Mesenteric fat pad (tissue), 1 donor: ENCODE results near the gene NFIB. TPM values are rescaled to one million over a fixed set of nuclear protein-coding genes. Genes with fewer than 3 reads are reported as not detected.

Source experiments
- DNase-seq: peaks from one replicate; pipeline ENCODE4 v3.0.0-alpha.2; 2020; ENCODE audit warnings: low spot score
- total RNA-seq: library from RNA; stranded (reverse); fragmentation: NEBNext Ultra II Directional; extraction: Animal tissue kit (Norgen Biotek cat#: 25700); gene quantifications from one replicate; pipeline ENCODE4 v1.2.1, GENCODE V29; 2021
- donor health status: DM: yes; HTN: yes; CAD: no.

NFIB gene
- total RNA-seq, 1 donor from 2014 or later: 143 TPM

DNA sequence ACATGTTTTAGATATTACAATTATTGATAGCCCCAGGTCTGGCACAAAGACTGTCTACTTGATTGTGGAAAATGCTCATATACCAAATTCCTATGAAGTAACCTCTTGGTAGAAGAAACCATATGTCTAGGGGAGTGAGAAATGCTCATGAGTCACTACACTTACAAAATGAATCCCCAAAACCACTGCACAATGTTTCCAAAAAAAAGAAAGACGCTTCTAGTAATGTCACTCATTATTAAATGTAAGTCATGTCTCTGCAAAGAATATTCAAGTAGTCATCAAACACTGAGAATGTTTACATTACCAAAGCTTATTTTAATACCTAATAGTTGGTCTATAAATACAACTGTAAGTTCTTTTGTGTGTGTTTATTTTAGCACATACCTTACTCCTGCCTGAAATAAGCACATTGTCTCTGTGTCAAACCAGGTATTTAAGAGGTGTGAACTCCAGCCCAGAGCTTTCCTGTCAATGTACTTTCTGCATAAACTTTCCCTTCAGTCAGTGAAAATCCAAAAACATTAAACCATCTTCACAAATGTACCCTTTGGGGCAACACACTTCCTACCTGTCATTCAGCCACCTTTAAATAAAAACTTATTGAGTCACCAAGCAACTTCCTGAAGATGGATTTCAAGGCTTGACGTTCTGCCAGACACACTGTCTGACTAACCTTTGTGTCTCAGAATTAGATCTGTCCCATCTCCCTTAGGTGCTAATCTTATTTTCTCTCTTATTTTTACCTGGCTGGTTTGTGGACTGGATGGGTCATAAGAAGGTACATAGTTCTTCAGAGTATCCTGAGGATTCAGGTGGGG lies 194.0 kb downstream of the NFIB start:
- no peak for DNase-seq

DNA sequence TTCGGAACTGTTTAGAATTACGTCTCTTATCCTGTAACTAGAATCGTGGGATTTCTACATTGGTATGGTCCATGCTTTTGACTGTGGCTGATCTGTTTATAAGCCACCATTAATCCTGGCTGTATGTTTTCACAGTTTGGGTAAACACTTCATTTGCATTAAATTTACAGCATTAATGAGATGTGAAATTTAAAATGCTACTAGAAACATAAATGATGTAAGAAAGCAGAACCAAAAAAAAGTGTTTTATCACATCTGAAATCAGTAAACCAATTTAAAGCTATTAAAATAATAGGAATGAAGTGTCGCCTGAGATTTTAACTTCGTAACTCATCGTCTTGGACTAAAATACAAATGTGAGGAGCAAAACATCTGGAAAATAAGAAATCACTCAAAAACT lies 201.7 kb downstream of the NFIB start:
- DNase-seq: no peak

GRCh38 chr9:14111696-14112095 lies 202.2 kb downstream of the NFIB start:
- DNase-seq: no peak

GRCh38 chr9:14107977-14108376 lies 206.0 kb downstream of the NFIB start:
- no peak for DNase-seq

DNA sequence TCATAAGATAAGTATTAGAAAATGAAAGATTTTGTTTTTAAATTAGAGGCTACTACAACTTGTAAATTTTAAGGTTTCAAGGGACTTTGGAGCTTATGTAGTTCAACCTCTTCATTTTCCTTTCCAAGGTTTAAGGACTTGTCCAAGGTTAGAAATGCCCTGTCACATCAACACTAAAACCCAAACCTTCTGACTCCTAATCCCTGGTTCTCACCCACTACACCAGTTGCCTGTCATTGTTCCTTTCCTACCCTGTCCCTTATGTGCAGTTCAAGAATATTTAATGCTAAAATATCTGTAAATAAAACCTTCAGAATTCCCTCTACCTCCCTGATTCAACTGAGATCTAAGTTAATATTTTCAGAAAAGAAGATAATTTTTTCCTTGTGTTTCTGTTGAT lies 206.4 kb downstream of the NFIB start:
- DNase-seq: no peak

- DNase-seq: no peak
These were observed 207.2 kb downstream of the NFIB start for GRCh38 chr9:14106699-14107098.

DNA sequence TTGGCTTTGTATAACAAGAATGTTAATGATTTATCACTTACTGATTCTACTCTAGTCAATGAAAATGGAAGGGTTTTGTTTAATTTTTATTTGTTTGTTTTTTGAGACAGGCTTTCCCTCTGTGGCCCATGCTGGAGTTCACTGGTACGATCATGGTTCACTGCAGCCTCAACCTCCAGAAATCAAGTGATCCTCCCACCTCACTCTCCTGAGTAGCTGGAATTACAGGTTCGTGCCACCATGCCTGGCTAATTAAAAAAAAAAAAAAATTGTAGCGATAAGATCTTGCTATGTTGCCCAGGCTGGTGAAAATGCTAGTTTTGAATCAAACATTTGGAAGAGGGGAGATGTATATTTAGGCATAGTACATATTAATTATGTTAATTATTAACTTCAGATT lies 209.4 kb downstream of the NFIB start:
- no peak for DNase-seq

- no peak for DNase-seq
These were observed 210.8 kb downstream of the NFIB start for GRCh38 chr9:14103115-14103514.

DNA sequence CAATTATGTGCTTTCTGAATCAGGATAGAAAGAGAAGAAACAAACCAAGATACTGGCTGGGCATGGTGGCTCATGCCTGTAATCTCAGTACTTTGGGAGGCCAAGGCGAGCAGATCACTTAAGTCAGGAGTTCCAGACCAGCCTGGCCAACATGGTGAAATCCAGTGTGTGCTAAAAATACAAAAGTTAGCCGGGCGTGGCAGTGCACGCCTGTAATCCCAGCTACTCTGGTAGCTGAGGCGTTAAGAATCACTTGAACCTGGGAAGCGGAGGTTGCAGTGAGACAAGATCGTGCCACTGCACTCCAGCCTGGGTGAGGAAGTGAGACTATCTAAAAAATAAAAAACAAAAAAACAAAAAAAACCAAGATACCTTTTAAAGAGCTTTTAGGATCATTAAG lies 214.2 kb downstream of the NFIB start:
- no peak for DNase-seq

GRCh38 chr9:14098486-14099180 lies 215.3 kb downstream of the NFIB start:
- DNase-seq: no peak

DNA sequence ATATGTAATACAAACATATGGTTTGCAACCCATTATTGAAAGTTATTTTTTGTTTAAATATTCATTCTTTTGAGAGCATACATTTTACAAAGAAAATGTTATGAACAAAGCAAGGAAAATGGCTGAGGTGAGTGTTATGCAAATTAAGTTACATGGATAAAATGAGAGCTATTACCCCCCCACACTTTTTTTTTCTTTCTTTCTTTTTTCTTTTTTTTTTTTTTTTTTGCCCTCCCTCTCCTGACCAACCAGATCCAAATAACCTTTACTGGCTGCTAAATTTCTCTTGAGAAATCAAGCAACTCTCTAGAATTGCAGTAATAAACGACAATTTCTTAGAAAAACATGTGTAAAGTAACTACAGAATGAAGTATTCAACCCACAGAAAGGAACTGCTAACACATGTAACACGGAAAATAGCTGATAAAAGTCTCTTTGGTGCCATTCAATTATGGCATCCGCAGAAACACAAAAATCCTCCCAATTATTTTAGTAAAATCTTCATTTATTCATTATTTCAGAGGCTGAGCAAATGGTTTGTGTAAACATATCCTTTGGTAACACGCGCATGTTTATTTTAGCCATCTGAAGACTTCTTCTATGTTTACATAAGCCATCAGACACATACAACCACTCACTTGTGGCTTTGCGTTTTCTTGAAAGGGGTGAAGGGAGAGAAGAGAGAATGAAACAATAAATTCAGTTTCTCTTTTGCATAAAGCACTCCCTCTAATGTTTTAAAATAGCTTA lies 216.1 kb downstream of the NFIB start:
- no peak for DNase-seq

DNA sequence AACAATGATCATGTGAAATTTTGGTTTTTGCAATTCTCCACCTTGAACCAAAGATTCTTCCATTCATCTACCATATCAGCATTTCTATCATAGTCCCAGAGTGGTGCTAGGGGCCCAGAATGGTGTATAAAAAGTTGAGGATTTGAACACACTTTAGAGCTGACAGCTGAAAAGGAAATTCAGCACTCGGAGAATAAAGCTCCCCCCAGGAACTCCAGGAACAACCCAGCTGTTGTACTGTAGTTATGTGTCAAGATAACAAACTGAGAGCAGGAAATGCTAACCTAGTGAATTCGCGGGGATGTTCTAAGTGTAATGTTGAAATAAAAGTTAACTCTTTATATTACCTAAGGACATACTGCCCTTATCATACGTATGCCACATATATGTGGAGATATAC lies 216.7 kb downstream of the NFIB start:
- DNase-seq: no peak

GRCh38 chr9:14096258-14096922 lies 217.6 kb downstream of the NFIB start:
- DNase-seq: no peak

DNA sequence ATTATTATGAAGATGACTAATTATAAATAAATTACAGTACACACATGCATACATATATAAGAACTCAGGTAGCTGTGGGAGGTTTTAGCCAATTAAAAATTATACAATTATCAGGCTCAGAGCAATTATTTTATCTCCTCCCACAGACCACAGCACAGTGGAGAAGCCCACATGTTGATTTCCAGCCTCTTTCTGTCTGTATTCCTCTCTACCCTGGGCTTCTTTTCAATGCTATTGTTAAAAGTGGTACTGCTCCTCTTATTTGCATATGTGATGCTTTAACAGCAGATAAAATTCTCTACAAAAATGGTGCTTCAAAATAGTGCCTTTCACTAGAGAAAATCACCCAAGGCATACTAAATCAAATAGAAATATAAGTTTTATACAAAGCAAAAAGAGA lies 218.7 kb downstream of the NFIB start:
- DNase-seq: no peak

- DNase-seq: no peak
These were observed 219.4 kb downstream of the NFIB start for GRCh38 chr9:14094491-14094890.

DNA sequence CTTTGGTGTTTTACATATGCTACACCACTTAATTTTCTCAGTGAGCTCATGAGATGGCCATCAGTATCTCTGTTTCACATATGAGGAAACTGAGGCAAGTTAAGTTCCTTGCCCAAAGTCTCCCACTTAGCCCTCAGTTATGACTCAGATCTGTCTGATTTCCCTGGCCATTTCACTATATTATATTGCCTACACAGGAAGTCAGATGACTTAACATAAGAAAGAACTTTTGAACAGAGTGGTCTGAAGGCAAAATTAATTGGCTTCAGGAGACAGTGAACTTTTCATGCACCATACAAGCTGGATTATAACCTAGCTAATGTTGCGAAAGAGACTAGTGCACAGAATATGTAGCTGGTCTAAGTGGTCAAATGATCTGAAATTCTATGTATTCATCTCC lies 221.6 kb downstream of the NFIB start:
- no peak for DNase-seq

- DNase-seq: no peak
These were observed 224.7 kb downstream of the NFIB start for GRCh38 chr9:14089051-14089803.

DNA sequence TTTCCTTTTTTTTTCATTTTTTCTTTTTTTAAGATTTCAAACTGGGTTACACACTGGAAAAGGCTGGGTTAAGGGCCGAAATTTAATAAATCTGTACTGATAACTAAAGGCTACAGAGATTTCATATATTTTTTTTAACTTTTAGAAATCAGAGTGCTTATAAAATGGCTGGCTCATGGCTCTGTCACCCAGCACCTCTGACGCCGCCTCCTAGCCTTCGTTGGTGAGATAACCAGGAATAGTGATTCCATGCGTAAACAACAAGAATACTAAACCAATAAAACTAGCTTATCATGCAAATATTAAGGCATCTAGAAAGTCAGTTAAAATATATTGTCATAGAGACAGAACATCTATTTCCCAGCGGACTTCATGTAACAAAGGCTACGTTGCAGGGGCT lies 226.4 kb downstream of the NFIB start:
- DNase-seq: no peak

GRCh38 chr9:14086495-14086894 lies 227.4 kb downstream of the NFIB start:
- no peak for DNase-seq

DNA sequence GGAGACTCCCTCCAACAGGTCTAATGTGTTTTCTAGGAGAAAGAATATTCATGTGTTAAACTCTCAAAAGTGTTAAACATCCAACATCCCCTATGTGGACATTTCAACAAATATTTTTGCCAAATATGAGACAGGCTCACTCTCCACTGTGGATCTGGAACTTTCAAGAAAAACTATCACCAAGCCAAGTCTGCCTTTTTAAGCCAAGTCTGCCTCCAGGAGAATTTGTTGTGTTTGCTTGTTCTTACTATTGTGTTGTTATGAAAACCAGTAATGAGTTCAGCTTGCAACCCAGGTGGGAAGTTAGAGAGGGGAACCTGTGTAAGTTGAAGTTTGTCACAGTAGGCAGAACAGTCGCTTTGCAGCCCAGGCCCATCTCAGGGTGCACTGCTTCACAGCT lies 228.1 kb downstream of the NFIB start:
- DNase-seq: no peak

GRCh38 chr9:14084867-14085266 lies 229.1 kb downstream of the NFIB start:
- no peak for DNase-seq
